ENCODE results near the gene PIK3C2G.

PIK3C2G gene

DNA sequence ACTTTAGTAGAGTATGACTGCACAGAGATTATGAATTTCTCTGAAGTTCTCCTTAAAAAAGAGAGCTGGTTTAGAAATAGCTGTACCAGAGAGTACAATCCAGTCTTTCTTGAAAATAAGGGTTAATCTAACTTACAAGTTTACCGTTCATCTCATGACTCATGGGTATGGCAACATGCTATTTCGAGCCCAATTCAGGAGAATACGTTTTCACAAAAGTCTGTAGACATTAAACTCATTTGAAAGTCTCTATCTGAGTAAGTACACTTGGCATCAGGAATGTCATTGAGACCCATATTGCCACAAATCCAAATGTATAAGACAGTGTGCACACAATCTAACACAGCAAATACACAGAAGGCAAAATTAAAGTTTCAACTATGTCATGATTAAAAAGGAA, 160.5 kb downstream of the PIK3C2G start:
- DNase-seq, result no peak

DNA sequence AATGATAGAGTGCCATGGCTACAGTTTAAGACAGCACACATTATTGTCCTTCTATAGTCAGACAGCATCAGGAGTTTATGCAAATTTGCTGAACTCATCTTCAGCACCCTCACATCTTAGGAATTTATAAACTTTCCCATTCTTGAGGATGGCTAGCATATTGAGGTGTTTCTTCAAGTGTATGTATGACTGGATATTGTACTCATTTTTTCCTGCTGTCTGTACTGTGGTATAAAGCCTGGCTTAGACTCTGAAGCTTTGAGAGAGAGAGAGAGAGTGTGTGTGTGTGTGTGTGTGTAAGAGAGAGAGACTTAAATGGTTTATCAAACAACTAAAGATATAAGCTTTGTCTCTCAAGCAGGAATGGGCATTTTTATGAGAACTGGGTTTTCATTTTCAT, 161.6 kb downstream of the PIK3C2G start:
- no peak for DNase-seq

DNA sequence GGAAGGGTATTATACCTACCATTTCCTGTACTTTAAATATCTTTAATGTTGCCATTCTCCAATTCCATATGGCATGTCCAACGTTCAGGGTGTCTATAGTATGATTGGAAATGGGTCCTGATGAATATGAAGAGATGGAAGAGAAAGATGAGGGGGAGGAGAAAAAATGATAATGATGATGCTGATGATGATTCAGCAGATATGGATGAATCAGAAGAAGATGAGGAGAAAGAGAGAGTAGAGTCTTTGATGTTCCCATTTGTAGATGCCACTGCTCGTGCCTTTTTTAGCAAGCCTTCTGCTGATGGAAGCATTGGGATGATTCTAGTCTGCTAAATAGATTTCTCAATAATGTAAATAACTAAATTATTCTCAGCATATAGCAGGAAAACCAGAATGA, 163.5 kb downstream of the PIK3C2G start:
- no peak for DNase-seq

DNA sequence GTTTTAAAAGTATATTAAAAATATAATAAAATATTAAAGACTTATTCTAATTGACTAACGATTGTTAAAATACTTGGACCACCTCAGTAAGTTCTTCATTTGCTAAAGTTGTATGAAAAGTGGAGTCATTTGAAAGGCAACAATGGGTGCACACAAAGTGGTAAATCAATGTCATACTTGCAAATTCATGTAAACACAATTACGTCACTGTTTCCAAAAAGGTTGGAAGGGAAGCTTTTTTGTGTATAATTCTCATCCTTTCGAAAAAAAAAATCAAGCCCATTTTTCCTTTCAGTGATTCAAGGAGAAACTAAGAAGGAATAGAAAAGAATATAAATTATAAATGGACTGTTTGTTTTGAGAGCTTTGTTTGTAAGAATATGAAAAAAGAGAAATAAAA, 166.2 kb downstream of the PIK3C2G start:
- DNase-seq, result no peak

DNA sequence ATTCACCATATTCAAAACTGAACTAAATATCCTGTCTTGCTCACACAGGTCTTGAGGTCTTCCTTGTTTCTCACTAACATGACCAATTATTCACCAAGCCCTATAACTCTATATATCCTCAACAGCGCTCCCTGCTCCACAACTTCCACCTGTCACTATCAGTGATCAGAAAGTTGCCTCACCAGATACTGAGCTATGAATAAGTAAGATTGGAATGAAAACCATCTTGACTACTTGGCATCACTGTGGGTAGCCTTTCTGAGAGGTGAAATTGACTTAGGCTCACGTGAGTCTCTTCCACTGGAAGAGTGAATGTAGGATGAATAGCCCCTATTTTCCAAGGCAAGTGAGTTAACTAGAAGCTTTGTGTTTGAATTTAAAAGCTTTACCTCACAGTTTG, 167.1 kb downstream of the PIK3C2G start:
- DNase-seq, result no peak

DNA sequence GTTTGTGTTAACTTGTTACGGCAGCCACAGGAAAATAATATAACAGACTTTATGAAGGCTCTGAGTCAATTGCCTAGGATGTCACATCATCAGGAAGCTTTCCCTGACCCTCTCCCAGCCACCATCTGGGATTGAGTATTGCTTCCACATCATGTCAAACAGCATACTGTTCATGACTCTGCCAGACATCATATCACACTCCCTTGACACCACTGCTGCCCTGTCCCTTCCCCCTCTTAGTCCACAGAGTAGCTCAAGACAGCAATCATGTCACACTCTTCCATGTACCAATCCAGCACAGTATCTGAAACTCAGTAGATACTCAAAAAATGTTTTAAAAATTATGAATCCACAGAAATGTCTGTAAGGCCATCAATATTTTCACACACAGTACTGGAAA, 168.0 kb downstream of the PIK3C2G start:
- DNase-seq, result no peak

DNA sequence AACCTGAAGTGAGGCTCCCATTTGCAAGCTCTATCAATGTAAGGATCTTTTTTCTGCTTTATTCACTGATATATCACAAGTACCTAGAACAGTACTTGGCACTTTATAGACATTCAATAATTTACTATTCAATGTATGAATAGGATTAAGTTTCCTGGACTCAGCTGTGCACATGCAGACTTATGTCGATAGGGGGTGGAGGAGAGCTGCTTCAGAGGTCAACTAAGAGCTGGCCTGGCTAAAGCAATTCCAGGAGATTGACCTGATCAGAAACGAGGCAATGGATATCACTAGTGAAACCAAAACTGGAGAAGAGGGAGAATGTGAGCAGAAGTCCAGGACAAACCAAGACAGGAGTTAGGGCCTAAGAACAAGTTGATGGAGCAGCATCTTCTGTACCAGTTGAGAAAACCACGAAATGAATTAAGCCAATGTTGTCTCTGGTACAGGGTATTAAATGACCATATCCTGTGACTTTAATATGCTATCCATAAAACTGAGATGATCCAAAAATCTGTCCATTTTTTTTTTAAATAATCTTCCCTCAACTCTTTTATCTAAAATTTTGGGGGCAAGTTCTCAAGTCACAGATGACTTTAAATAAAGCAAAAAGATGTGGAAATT, 169.2 kb downstream of the PIK3C2G start:
- DNase-seq, result no peak

DNA sequence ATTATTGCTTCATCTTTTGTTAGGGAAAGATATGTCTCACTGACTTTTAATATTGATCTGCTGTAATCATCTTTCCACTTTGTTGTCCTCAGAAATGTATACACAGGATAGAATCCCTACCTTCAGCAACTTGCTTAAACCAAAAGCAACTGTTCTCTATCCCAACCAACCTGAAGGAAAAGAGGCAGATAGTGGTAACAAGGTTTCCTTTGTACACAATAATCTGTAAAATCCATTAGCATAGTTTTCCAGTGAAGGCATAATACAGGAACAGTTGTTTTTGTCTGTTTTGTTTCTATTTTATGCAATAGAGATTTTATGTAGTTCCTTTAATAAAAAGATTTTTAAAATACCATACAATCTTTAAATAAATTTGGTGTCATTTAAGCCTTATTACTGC, 170.5 kb downstream of the PIK3C2G start:
- DNase-seq, result no peak

DNA sequence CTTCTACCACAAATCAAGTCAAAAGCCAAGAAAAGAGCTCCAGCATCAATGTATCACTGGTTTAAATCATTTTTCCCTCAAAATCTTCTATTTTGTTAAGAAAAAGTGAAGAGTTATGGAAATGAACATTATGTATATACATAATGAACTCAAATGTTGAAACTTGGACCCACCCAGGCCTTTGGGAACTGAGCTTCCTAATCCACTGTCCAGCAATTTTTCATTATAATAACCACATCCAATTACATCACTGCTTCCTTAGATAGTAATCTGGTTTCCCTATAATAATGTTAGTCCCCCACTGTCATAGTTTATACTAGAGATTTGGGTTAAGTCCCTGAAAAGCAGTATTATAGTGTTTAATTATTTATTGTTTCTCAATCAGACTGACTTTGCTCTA, 170.9 kb downstream of the PIK3C2G start:
- DNase-seq, result no peak

DNA sequence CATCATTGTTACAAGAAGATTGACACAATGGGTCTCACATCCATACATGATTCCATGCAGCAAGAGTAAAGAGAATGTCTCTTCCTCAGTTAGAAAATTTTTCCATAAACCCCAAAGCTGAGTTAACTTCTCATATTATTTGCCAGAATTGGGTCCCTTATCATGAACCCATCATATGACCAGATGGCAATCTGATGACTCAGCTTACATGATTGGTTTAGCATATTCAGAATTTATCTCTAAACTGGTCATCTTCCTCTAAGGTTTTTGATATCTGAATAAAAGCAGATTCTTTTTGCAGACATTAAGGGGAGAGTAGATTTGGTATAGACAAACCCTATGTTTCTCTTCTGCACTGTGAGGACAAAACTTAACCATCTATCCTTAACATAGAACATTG, 174.9 kb downstream of the PIK3C2G start:
- DNase-seq, result no peak

DNA sequence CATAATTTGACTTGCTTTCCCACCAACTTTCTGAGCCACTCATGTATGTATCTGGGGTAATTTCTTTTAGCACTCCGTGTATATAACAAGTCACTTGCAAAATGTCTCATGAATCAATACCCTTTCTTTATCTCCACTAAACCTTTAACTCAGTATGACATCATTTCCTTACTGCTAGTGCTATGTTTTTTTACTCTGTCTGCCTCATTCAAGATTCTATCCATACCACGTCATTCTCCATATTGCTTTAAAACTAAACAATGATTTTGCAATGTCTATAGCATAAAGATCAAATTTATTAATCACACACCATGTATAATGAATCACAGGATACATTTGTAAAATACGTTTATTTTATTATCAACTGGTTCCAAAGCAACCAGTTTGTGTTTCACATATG, 178.2 kb downstream of the PIK3C2G start:
- no peak for DNase-seq

DNA sequence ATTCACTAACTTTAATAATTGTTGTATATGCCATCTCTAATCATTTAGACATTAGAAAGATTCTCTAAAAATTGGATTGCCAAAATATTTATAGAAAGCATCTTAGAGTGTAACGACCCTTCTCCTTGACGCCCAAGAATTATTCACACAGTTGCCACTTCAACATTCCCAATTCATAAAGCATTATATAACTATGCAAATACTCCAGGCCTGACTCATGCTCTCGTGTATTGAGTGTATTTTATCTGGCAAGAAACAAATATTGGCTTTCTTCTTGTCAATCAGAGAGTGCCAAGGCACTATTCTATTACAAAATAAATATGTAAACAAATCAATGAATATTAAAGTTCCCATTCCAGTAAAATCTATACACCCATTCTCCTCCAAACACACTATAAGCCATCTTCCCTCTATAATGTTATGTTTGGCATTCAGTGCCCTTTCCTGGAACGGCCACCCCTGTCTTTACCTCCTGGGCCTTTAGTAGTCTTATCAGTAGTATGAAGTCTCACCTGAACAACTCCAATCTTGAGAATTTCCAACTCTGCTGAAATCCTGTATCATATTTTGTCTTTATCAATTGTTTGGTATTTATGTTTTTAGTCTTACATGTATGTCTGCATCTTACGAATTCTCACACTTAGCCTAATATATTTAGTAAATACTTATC, 182.6 kb downstream of the PIK3C2G start:
- no peak for DNase-seq

DNA sequence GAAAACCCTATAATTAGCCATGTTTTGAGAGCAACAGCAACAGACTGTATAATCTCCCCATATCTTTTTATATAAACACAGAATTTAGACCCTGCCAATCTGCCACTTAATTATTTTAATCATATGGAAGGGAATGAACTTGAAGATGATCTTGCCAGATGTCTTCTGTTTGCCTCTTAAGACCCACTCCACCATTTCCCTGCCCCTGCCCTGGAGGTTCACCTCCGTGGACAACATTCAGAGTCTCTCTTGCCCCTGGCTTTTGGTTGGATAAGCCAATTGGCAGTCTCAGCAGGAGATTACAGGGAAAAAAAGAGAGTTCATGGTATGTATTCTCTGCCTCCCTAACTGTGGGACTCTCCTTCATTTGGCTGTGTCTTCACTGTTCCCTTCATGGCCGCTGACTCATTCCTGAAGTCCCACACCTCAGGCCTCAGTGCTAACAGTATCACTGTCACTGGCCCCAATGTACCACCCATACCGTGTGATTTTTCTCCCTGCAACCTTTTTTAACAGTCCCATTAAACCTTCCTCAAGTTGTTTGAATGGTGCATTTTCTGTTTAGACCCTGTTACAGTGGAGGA, 184.8 kb downstream of the PIK3C2G start:
- no peak for DNase-seq

DNA sequence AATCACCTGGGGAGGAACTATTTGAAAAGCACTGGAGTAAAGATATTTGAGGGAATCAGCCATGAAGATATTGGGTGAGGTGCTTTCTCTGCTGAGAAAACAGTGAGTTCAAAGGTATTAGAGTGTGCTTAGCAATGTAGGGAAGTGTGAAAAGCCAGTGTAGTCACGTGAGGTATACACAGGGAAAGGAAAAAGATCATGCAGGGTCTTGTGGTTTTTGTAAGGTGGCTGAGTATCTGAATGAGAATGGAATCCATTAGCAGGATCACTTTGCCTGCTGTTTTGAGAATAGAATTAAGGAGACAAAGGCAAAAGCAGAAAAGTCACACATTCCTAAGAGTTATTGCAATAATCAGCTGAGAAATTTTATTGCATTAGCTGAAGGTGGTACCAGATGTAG, 193.0 kb downstream of the PIK3C2G start:
- DNase-seq, result no peak

DNA sequence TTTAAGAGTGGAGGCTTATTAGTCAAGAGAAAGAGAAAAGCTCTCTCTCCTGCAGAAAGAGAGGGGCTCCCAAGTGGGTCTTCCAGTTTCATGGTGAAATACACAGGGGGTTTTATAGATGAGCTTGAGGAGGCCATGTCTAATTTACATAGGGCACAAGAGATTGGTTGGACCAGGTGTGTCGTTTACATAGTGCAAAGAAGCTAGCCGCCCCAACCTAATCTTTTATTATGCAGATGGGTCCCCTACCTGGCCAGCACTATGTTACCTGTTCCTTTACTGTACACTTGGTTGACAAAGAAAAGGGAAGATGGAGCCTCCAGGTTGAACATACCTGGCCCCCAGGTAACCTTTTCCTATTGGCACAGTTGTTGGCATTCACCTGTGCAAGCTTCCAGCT, 195.0 kb downstream of the PIK3C2G start:
- DNase-seq, result no peak

DNA sequence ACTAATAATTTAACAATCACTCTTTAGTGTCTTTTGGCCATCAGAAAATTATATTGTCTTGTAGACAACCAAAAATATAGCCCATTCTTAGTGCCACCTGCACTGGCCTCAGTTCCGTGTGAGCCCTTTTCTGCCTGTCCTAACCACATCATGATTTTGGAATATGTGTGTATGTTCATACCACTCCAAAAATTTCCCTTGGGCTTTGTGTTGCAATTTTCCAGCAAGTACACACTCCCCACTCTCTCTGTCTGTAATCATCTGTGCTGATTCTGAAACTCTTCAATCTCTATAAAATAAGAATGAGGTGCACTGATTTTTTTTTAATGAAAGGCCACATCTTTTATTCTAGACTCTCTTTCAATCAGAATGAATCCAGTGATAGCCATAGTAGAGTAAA, 196.0 kb downstream of the PIK3C2G start:
- DNase-seq, result no peak

DNA sequence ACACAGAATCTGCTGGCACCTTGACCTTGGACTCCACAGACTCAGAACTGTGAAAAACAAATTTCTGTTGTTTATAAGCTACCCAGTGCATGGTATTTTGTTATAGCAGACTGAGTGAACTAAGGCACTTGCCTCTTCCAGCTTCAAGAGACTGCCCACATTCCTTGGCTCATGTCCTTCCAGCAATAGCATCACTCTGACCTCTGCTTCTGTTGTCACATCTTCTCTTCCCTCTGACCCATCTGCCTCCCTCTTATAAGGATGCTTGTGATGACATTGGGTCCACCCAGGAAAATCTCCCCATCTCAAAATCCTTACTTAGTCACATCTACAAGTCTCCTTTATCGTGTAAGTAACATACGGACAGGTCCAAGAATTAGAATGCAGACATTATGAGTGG, 200.4 kb downstream of the PIK3C2G start:
- no peak for DNase-seq

DNA sequence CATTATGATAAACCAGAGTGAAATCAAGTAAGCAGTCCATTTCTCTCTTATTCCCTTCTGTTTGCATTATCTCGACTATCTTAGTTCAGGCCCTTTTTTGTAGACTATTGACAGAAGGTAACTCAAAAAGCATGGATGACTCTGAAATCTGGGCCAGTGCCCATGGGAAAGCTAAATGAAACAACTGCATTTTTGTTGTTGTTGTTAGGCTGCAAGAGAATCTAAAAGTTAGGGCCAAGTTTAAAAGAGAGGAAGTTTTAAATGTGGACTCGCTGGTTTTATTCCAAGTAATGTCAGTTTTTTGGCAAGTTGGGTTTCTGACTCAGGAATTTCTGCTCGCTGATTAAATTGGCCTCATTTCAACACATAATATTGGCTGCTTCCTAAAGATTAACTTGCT, 201.1 kb downstream of the PIK3C2G start:
- DNase-seq, result no peak

DNA sequence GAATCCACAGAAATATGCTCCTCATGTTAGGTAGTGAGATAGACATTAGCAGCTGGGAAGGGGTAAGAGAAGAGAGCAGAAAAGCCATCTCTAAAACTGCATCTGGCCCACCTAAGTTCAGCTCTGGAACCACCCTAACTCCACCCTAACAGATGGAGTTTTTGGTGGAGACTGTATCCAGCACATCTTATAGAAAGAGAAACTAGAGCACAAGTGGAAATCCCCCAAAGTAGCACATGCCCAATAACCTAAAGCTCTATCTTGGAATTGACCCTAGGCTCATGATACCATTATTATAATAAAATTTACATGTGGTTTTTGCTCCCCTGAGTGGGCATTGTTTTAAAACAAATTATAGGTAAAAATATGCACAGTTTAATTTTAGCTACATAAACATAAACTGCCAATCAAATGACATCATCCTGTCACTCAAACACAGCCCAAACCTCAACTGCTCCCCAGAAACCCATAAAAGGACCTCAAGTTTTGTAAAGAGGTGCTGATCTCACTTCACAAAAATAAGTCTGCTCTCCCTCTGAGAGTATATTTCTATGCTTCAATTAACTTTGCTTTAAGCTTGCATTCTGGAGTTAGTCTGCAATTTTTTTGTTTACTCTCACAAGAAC, 206.4 kb downstream of the PIK3C2G start:
- no peak for DNase-seq

DNA sequence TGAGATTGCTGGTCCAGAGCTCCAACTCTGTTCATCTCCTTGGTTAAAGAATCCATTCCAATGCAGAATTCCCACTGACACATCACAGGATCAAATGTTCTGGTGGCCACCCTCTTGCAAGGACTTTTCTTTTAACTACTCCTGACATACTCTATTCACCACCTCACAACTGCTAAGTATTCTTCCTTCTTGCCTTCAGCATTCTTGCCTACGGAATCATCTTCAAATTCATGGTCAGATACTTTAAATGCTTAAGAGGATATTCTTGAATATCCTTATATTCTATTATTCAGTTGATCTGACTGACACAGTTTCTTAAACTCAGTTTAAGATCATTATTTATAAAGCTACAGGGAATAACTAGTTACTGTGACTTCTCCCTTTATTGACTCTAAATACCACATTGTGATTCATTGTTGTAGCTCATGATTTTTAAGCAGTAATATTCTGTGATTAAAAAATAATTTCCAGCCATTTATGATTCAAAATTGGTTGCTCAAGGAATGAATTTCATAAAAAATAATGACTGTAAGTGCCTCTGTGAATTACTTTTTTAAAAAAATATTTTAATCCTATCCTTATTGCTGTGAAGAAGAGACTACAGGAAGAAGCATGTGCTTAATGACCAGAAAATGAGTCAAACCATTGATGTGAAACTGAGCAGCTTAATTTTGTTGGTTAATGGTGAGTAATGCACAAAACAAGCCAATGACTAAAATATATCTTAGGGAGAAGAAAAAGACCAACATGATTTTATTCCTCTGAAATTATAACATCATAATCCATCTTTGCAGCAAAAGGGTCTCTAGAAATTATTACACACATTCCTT, 207.1 kb downstream of the PIK3C2G start:
- DNase-seq, result no peak

DNA sequence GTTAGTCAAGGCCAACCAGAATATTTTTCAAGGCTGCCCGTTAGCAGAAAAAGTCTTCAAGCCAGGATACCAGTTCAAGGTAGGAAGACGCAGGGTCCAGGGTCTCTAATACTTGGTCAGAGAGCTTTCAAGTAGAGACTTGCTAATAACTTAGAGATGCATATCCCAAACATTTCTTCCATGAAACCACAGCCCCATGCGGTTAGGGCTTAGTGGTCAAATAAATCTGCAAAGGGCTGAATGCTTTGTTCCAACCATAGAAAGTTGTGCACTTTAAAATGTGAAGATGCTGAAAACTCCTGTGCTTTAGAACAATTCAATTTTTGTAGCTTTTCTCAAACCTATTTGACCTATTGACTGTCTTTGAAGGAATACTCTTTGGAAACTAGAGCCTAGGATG, 208.9 kb downstream of the PIK3C2G start:
- DNase-seq, result no peak

DNA sequence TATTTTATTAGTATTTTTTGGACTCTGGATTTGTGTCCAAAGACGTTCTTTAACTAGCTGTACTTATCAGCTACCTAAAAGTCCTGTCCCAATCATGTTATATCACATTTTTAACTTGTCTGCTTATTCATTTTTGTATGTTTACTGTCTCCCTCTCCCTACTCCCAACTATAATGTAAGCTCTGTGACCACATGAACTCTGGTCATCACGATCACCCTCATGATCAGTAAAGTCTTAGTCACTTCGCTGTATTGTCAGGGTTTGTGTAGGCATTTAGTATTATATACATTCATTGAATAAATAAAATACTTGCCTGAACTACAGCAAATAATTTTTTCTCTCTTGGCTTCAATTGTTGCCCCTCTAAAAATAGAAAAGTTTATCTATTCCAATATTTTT, 211.0 kb downstream of the PIK3C2G start:
- no peak for DNase-seq

DNA sequence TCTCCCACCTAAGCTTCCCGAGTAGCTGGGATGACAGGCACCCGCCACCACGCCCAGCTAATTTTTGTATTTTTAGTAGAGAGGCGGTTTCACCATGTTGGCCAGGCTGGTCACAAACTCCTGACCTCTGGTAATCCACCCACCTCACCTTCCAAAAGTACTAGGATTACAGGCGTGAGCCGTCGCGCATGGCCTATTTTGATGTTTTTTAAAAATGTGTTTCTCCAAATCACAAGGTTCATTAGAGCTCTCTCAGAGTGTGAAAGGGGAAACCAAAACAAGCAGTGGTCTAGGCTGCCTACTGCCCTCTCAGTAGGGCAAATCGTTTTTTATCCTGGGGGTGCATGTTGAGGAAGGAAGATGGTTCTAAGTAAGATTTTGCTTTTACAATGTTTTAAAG, 211.5 kb downstream of the PIK3C2G start:
- no peak for DNase-seq

Data from effector CD4-positive, alpha-beta T cell (primary cell).